DND-41 (cell line): ENCODE data around the gene PRIMA1.
"Not testable (repeated sequence)": the region's sequence is repeated elsewhere in the genome, so short reads cannot be mapped to it uniquely, and the experiment has no call there.

Experiments
- ATAC-seq: fragments of 200-7000 bp; cut with Tn5 transposase; 3 replicates; pipeline ENCODE4 v1.9.1; 2021; ENCODE audit warnings: low read depth; ENCODE audit not compliant: insufficient read depth
- DNase-seq: peaks from one replicate; pipeline ENCODE4 v3.0.0-alpha.2; 2020
- H2AFZ ChIP-seq: 2 replicates; pipeline ENCODE4 v1.6.0; 2012; ENCODE audit warnings: low read depth, low read length
- H3K27ac ChIP-seq: 2 replicates; pipeline ENCODE4 v1.5.1; 2012; ENCODE audit warnings: low read length, inconsistent platforms
- H3K27me3 ChIP-seq: fragments of 200-600 bp; sonication (generic); 2 replicates; pipeline ENCODE4 v1.6.0; 2012; ENCODE audit warnings: low read length, mild to moderate bottlenecking, inconsistent platforms; ENCODE audit not compliant: insufficient read depth, poor library complexity
- H3K36me3 ChIP-seq: 2 replicates; pipeline ENCODE4 v1.5.1; 2012; ENCODE audit warnings: low read length, inconsistent platforms; ENCODE audit not compliant: insufficient read depth
- H3K4me1 ChIP-seq: 2 replicates; pipeline ENCODE4 v1.5.1; 2012; ENCODE audit warnings: mild to moderate bottlenecking, low read length; ENCODE audit not compliant: insufficient read depth
- H3K4me2 ChIP-seq: 2 replicates; pipeline ENCODE4 v1.6.0; 2012; ENCODE audit warnings: mild to moderate bottlenecking, moderate library complexity, low read length, inconsistent platforms; ENCODE audit not compliant: insufficient read depth
- H3K4me3 ChIP-seq, 2 experiments: fragments of 200-600 bp in 1 of 2; shearing (Covaris generic) in 1 of 2; 2 replicates each; pipeline ENCODE4 v1.5.1; 2012 to 2016; ENCODE audit warnings: inconsistent platforms in 2 of 2, low read length in 2 of 2, mild to moderate bottlenecking in 2 of 2, low read depth in 1 of 2, moderate library complexity in 1 of 2
- H3K79me2 ChIP-seq: 2 replicates; pipeline ENCODE4 v1.6.0; 2012; ENCODE audit warnings: low read length, inconsistent platforms; ENCODE audit not compliant: insufficient read depth
- H3K9ac ChIP-seq: 2 replicates; pipeline ENCODE4 v1.6.0; 2012; ENCODE audit warnings: low read depth, mild to moderate bottlenecking, inconsistent platforms, low read length, moderate library complexity
- H3K9me3 ChIP-seq: 2 replicates; pipeline ENCODE4 v1.5.1; 2012; ENCODE audit warnings: low read length, moderate library complexity, mild to moderate bottlenecking, inconsistent platforms; ENCODE audit not compliant: insufficient read depth, severe bottlenecking
- H4K20me1 ChIP-seq: 2 replicates; pipeline ENCODE4 v1.6.0; 2012; ENCODE audit warnings: low read length; ENCODE audit not compliant: insufficient read depth
- EZH2 ChIP-seq: IDR thresholded peaks from 3 replicates; pipeline ENCODE4 v1.6.1; 2012; ENCODE audit warnings: borderline replicate concordance, low read depth, mild to moderate bottlenecking, moderate library complexity, low read length, inconsistent platforms; ENCODE audit not compliant: severe bottlenecking
- TF ChIP-seq, protein P1 (sequence below): IDR thresholded peaks from 2 replicates; pipeline ENCODE4 v1.5.1; 2012; ENCODE audit warnings: borderline replicate concordance, low read length, moderate library complexity, mild to moderate bottlenecking; ENCODE audit not compliant: poor library complexity, severe bottlenecking; ENCODE audit errors: extremely low read depth

Gene PRIMA1

DNA sequence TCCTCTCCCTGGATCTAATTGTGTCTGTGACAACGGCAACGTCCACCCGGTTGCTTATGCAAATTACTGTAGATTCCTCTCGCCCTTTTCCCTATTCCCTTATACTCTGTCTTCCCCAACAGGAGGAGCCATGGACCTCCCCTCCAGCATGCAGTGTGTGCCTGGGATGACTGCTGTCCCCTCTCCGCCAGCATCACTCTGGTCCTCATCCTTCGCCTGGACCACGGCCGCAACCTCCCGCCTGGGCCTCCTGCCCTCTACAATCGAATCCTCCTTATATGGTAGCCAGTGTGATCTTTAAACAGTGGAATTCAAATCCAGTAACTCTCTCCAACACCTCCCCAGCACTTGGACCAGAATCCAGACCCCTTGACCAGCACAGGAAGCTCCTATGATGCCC lies 30.6 kb upstream of the PRIMA1 start:
- no peak for TF ChIP-seq EZH2
- TF ChIP-seq, protein P1, sequence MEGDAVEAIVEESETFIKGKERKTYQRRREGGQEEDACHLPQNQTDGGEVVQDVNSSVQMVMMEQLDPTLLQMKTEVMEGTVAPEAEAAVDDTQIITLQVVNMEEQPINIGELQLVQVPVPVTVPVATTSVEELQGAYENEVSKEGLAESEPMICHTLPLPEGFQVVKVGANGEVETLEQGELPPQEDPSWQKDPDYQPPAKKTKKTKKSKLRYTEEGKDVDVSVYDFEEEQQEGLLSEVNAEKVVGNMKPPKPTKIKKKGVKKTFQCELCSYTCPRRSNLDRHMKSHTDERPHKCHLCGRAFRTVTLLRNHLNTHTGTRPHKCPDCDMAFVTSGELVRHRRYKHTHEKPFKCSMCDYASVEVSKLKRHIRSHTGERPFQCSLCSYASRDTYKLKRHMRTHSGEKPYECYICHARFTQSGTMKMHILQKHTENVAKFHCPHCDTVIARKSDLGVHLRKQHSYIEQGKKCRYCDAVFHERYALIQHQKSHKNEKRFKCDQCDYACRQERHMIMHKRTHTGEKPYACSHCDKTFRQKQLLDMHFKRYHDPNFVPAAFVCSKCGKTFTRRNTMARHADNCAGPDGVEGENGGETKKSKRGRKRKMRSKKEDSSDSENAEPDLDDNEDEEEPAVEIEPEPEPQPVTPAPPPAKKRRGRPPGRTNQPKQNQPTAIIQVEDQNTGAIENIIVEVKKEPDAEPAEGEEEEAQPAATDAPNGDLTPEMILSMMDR = no peak
- H4K20me1 ChIP-seq = no peaks in the 10 kb centered on the region
- no peak overlapping the region for H2AFZ ChIP-seq
- ATAC-seq (no peak), DNase-seq (no peak)
- no peak overlapping the region for H3K27ac ChIP-seq
- H3K9me3 ChIP-seq = peaks cover 3% of the 10 kb centered on the region
- no peaks in the 10 kb centered on the region for H3K79me2 ChIP-seq
- H3K4me1 ChIP-seq = no peaks in the 10 kb centered on the region
- H3K27me3 ChIP-seq = no peaks in the 10 kb centered on the region
- no peak overlapping the region for H3K4me2 ChIP-seq
- no peak overlapping the region for H3K9ac ChIP-seq
- no peaks in the 10 kb centered on the region for H3K36me3 ChIP-seq
- no peak overlapping the region for H3K4me3 ChIP-seq

DNA sequence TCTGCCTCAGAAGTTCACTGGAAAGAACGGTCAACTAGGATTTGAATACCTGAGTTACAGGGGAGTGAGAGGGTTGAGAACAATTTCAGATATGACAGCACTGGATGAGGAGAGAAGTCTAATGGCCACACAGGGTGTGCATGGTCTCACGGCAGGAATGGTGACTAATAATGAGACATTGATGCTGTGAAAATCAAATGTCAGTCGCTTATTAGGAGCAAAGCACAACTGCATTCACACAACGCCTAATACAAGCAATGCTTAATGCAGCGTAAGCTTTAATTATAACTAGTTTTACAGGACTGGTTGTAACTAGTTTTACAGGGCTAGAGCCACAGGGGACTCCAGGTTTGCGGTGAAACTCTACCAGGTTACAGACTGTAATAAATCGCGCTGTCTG lies 23.4 kb upstream of the PRIMA1 start:
- Histone ChIP-seq H3K4me1 (no peaks in the 10 kb centered on the region), H2AFZ (no peak overlapping the region), H3K9ac (no peak overlapping the region), H3K27ac (no peak overlapping the region), H3K79me2 (no peaks in the 10 kb centered on the region), H3K9me3 (peaks cover 6% of the 10 kb centered on the region), H3K36me3 (no peaks in the 10 kb centered on the region), H3K4me2 (no peak overlapping the region), H3K4me3 (no peak overlapping the region), H3K27me3 (no peaks in the 10 kb centered on the region), H4K20me1 (no peaks in the 10 kb centered on the region)
- ATAC-seq (no peak), DNase-seq (no peak)
- TF ChIP-seq EZH2 = no peak
- TF ChIP-seq, protein P1 = no peak

DNA sequence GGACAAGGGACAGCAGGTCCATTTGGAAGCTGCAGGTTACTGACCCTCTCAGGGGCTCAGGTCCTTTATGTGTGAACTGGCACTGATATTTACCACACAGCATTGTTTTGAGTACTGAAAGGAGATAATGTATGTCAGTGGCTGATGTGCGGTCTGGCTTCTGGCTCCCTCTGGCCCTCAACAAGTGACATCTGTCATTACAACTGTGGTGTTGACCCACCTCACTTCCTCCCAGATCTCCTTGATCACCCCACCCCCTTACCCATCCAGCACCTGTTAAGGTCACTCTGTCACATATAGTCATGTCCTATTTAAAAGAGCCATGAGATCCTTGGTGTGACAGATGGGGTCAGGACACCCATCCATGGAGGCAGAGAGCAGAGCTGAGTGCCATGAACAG lies 22.7 kb upstream of the PRIMA1 start:
- Histone ChIP-seq H3K9me3 (peaks cover 6% of the 10 kb centered on the region), H2AFZ (no peak overlapping the region), H3K4me3 (no peak overlapping the region), H3K4me1 (no peaks in the 10 kb centered on the region), H4K20me1 (no peaks in the 10 kb centered on the region), H3K27me3 (no peaks in the 10 kb centered on the region), H3K27ac (no peak overlapping the region), H3K4me2 (no peak overlapping the region), H3K79me2 (no peaks in the 10 kb centered on the region), H3K9ac (no peak overlapping the region), H3K36me3 (no peaks in the 10 kb centered on the region)
- DNase-seq (no peak), ATAC-seq (no peak)
- TF ChIP-seq, protein P1 = no peak
- TF ChIP-seq EZH2 = no peak

DNA sequence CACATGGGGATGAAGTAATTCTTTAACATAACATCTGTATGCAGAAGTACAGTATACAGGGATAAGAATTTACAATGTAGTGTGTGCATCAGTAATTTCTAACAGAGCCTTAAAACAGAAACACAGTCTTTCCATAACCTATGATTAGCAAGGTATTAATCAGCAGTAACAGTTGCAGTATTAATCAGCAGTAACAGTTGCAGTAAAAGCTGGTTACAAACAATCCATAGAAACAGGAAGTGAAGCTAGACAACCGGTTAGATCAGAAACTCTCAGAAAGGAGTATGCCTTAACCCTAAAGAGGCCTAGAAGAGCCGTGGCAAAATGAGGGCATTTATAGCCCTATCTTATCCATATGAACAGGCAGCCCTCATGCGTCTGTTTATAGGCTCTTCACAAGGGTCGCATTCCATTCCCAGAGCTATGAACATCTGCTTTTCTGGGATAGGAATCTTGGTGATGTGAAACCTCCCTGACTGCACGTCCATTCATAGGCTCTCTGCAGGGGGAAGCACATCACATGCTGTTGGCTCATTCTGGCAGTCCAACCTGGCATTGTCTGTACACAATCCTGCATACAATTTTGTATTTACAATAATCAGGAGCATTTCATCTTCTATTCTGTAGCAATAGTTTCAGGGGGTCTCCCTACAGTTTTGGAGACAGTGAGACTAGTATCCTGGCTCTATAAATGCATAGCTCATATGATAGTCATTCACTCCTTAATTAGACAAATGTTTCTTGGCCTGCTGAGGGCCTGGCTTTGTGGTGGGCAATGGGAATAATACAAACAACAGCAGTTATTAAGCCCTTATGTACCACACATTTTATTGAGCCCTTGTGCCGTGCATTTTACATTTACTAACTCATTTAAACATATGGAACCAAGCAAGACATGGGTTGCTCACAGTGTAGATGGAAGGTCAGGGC lies 21.5 kb upstream of the PRIMA1 start:
- H4K20me1 ChIP-seq, H3K9ac ChIP-seq, H2AFZ ChIP-seq, ATAC-seq, H3K4me2 ChIP-seq, H3K27ac ChIP-seq, H3K9me3 ChIP-seq, H3K4me3 ChIP-seq, H3K4me1 ChIP-seq, H3K79me2 ChIP-seq, H3K27me3 ChIP-seq, H3K36me3 ChIP-seq, DNase-seq: not testable (repeated sequence)
